ENCODE results near the gene CELSR2. TPM values are rescaled to one million over a fixed set of nuclear protein-coding genes. Genes with fewer than 3 reads are reported as not detected.

CELSR2 gene
- total RNA-seq, 2 experiments from 2014 or later: 6.9 to 12.5 TPM

GRCh38 chr1:109241344-109241743 lies 8.0 kb upstream of the CELSR2 start:
- Histone ChIP-seq H4K20me1 (ENCODE audit: insufficient read depth, low read length) (no peaks in the 10 kb centered on the region), H2AFZ (ENCODE audit: low read length) (no peak overlapping the region), H3K9me2 (ENCODE audit: insufficient read depth, low read length) (no peaks in the 10 kb centered on the region), H3K4me3 (ENCODE audit: low read depth, low read length, poor library complexity, severe bottlenecking) (no peak overlapping the region), H3K9me3 (ENCODE audit: low read length) (no peaks in the 10 kb centered on the region), H3K4me1 (ENCODE audit: insufficient read depth, low read length, poor library complexity, severe bottlenecking) (no peaks in the 10 kb centered on the region), H3K27ac (ENCODE audit: low read depth, low read length, poor library complexity, severe bottlenecking) (no peak overlapping the region), H3K79me2 (ENCODE audit: insufficient read depth, low read depth, low read length) (no peaks in the 10 kb centered on the region), H3K4me2 (ENCODE audit: low read length) (no peak overlapping the region), H3K36me3 (ENCODE audit: insufficient read depth, low read length) (peaks cover 30% of the 10 kb centered on the region)
- intact Hi-C loops (cut with micrococcal nuclease; ENCODE audit: unreplicated experiment): loop anchor here (1.0 kb wide), 1 partner anchor 8 kb away; the partner anchor contains the start of gene CELSR2
- ChIA-PET POLR2A (interaction anchor here (1.5 kb wide), 1 partner anchor 12 kb away, joined by 4 read pairs; no protein-coding TSS in a partner anchor), CTCF (ENCODE audit: unreplicated experiment) (no interaction called here)
- BruUV-seq (replicated peaks): no TSS peak
- TF ChIP-seq CTCF (conservative IDR thresholded peaks at IDR 0.05; ENCODE audit: low read length) (no peak), EZH2phosphoT487 (IDR thresholded peaks at IDR 0.05; ENCODE audit: borderline replicate concordance, low read depth, low read length) (no peak)
- DNase-seq (ENCODE audit: low spot score): no peak

GRCh38 chr1:109241841-109242345 lies 7.4 kb upstream of the CELSR2 start:
- POLR2A ChIA-PET: interaction anchor here (1.5 kb wide), 1 partner anchor 11 kb away, joined by 4 read pairs; no protein-coding TSS in a partner anchor
- no peaks in the 10 kb centered on the region for H3K9me2 ChIP-seq (ENCODE audit: insufficient read depth, low read length)
- H2AFZ ChIP-seq (ENCODE audit: low read length): no peak overlapping the region
- CTCF ChIA-PET (ENCODE audit: unreplicated experiment): no interaction called here
- no peaks in the 10 kb centered on the region for H3K9me3 ChIP-seq (ENCODE audit: low read length)
- intact Hi-C loops (cut with micrococcal nuclease; ENCODE audit: unreplicated experiment): loop anchor here (1.0 kb wide), 1 partner anchor 7 kb away; the partner anchor contains the start of gene CELSR2
- no peak overlapping the region for H3K4me2 ChIP-seq (ENCODE audit: low read length)
- no peaks in the 10 kb centered on the region for H4K20me1 ChIP-seq (ENCODE audit: insufficient read depth, low read length)
- H3K79me2 ChIP-seq (ENCODE audit: insufficient read depth, low read depth, low read length): no peaks in the 10 kb centered on the region
- TSS peak; percentile 17 for BruUV-seq (replicated peaks)
- peaks cover 25% of the 10 kb centered on the region for H3K36me3 ChIP-seq (ENCODE audit: insufficient read depth, low read length)
- TF ChIP-seq CTCF (conservative IDR thresholded peaks at IDR 0.05; ENCODE audit: low read length): no peak
- no peak for TF ChIP-seq EZH2phosphoT487 (IDR thresholded peaks at IDR 0.05; ENCODE audit: borderline replicate concordance, low read depth, low read length)
- H3K4me3 ChIP-seq (ENCODE audit: low read depth, low read length, poor library complexity, severe bottlenecking): no peak overlapping the region
- no peak overlapping the region for H3K27ac ChIP-seq (ENCODE audit: low read depth, low read length, poor library complexity, severe bottlenecking)
- H3K4me1 ChIP-seq (ENCODE audit: insufficient read depth, low read length, poor library complexity, severe bottlenecking): no peaks in the 10 kb centered on the region
- no peak for DNase-seq (ENCODE audit: low spot score)

GRCh38 chr1:109242387-109242786 lies 7.0 kb upstream of the CELSR2 start:
- ChIA-PET POLR2A (interaction anchor here (0.6 to 1.0 kb wide), 2 partner anchors 12 to 419 kb away, joined by 3 read pairs; no protein-coding TSS in a partner anchor), CTCF (ENCODE audit: unreplicated experiment) (no interaction called here)
- no peaks in the 10 kb centered on the region for H3K4me1 ChIP-seq (ENCODE audit: insufficient read depth, low read length, poor library complexity, severe bottlenecking)
- DNase-seq (ENCODE audit: low spot score): no peak
- H3K9me3 ChIP-seq (ENCODE audit: low read length): no peaks in the 10 kb centered on the region
- no peak overlapping the region for H3K27ac ChIP-seq (ENCODE audit: low read depth, low read length, poor library complexity, severe bottlenecking)
- no peak overlapping the region for H3K4me2 ChIP-seq (ENCODE audit: low read length)
- no peak overlapping the region for H2AFZ ChIP-seq (ENCODE audit: low read length)
- H3K79me2 ChIP-seq (ENCODE audit: insufficient read depth, low read depth, low read length): no peaks in the 10 kb centered on the region
- intact Hi-C loops (cut with micrococcal nuclease; ENCODE audit: unreplicated experiment): no loop called here
- TF ChIP-seq CTCF (conservative IDR thresholded peaks at IDR 0.05; ENCODE audit: low read length) (no peak), EZH2phosphoT487 (IDR thresholded peaks at IDR 0.05; ENCODE audit: borderline replicate concordance, low read depth, low read length) (no peak)
- no peak overlapping the region for H3K4me3 ChIP-seq (ENCODE audit: low read depth, low read length, poor library complexity, severe bottlenecking)
- H3K9me2 ChIP-seq (ENCODE audit: insufficient read depth, low read length): no peaks in the 10 kb centered on the region
- no TSS peak for BruUV-seq (replicated peaks)
- H3K36me3 ChIP-seq (ENCODE audit: insufficient read depth, low read length): peaks cover 20% of the 10 kb centered on the region
- no peaks in the 10 kb centered on the region for H4K20me1 ChIP-seq (ENCODE audit: insufficient read depth, low read length)

Data from OCI-LY7 (cell line).